SK-N-SH treated with all-trans-retinoic acid at 6 μM for 48 hours (cell line): ENCODE results near the gene TP53BP2.

Experiments used
- CSDC2 ChIP-seq: fragments of 250-450 bp; sonication (Bioruptor Pico); IDR thresholded peaks from 2 replicates; pipeline ENCODE4 v1.5.0; 2020; ENCODE audit warnings: mild to moderate bottlenecking, moderate library complexity
- ESRRG ChIP-seq: fragments of 250-450 bp; sonication (Bioruptor Pico); IDR thresholded peaks from 2 replicates; pipeline ENCODE4 v1.6.1; 2021; ENCODE audit warnings: mild to moderate bottlenecking
- OSR1 ChIP-seq: fragments of 250-450 bp; sonication (Bioruptor Pico); IDR thresholded peaks from 2 replicates; pipeline ENCODE4 v1.8.0; 2022; ENCODE audit warnings: moderate library complexity, mild to moderate bottlenecking, inconsistent platforms
- PATZ1 ChIP-seq: fragments of 250-450 bp; sonication (Bioruptor Pico); IDR thresholded peaks from 2 replicates; pipeline ENCODE4 v1.8.0; 2020; ENCODE audit warnings: mild to moderate bottlenecking, moderate library complexity, borderline replicate concordance
- POU6F1 ChIP-seq: fragments of 250-450 bp; sonication (Bioruptor Pico); IDR thresholded peaks from 2 replicates; pipeline ENCODE4 v1.8.0; 2021; ENCODE audit warnings: low read depth, mild to moderate bottlenecking, moderate library complexity, borderline replicate concordance
- RARB ChIP-seq: fragments of 250-450 bp; sonication (Bioruptor Pico); IDR thresholded peaks from 2 replicates; pipeline ENCODE4 v1.8.0; 2021; ENCODE audit warnings: mild to moderate bottlenecking, moderate library complexity
- SNAI2 ChIP-seq: fragments of 250-450 bp; sonication (Bioruptor Pico); IDR thresholded peaks from 2 replicates; pipeline ENCODE4 v1.5.0; 2020; ENCODE audit warnings: mild to moderate bottlenecking, moderate library complexity
- TCF4 ChIP-seq: fragments of 250-450 bp; sonication (Bioruptor Pico); IDR thresholded peaks from 2 replicates; pipeline ENCODE4 v1.8.0; 2021; ENCODE audit warnings: mild to moderate bottlenecking, moderate library complexity, borderline replicate concordance
- TF ChIP-seq, protein P1 (sequence below): fragments of 250-450 bp; sonication (Bioruptor Pico); IDR thresholded peaks from 2 replicates; pipeline ENCODE4 v1.5.1; 2020; ENCODE audit warnings: low read depth, mild to moderate bottlenecking, moderate library complexity

GRCh38 chr1:223770621-223771315 lies 75.0 kb downstream of the TP53BP2 start:
- TF ChIP-seq ESRRG (no peak), TCF4 (CRISPR knock-in tag) (no peak), PATZ1 (CRISPR knock-in tag) (no peak), SNAI2 (CRISPR knock-in tag) (no peak), OSR1 (CRISPR knock-in tag) (no peak), CSDC2 (CRISPR knock-in tag) (no peak; the same call in 1 of the 2 replicates), RARB (CRISPR knock-in tag) (no peak; the same call in 1 of the 2 replicates), POU6F1 (CRISPR knock-in tag) (no peak)
- TF ChIP-seq, protein P1, sequence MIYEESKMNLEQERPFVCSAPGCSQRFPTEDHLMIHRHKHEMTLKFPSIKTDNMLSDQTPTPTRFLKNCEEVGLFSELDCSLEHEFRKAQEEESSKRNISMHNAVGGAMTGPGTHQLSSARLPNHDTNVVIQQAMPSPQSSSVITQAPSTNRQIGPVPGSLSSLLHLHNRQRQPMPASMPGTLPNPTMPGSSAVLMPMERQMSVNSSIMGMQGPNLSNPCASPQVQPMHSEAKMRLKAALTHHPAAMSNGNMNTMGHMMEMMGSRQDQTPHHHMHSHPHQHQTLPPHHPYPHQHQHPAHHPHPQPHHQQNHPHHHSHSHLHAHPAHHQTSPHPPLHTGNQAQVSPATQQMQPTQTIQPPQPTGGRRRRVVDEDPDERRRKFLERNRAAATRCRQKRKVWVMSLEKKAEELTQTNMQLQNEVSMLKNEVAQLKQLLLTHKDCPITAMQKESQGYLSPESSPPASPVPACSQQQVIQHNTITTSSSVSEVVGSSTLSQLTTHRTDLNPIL (CRISPR knock-in tag): no peak
